Fibroblast of lung (primary cell): ENCODE measurements around the gene STPG2. TPM values are rescaled to one million over a fixed set of nuclear protein-coding genes. Genes with fewer than 3 reads are reported as not detected.
A peak's percentile ranks its signal among the peaks of the same experiment; 100 is the strongest.

Experiments used
- DNase-seq, 2 donors: peaks; one replicate each; pipeline versions ENCODE4 v3.0.0 to v3.0.0-alpha.2; 2010; ENCODE audit warnings: low read depth in 2 of 2
- H2AFZ ChIP-seq: 2 replicates; pipeline ENCODE4 v1.5.1; 2012; ENCODE audit warnings: low read length, control low read depth, inconsistent platforms
- H3K27ac ChIP-seq: 2 replicates; pipeline ENCODE4 v1.5.1; 2011; ENCODE audit warnings: low read length, control low read depth; ENCODE audit not compliant: insufficient read depth
- H3K27me3 ChIP-seq: 2 replicates; pipeline ENCODE4 v1.5.1; 2011; ENCODE audit warnings: mild to moderate bottlenecking, low read length; ENCODE audit not compliant: control insufficient read depth, insufficient read depth
- H3K36me3 ChIP-seq: 2 replicates; pipeline ENCODE4 v1.5.1; 2011; ENCODE audit warnings: low read length; ENCODE audit not compliant: control insufficient read depth, insufficient read depth
- H3K4me1 ChIP-seq: 2 replicates; pipeline ENCODE4 v1.5.1; 2011; ENCODE audit warnings: low read length; ENCODE audit not compliant: control insufficient read depth, insufficient read depth; ENCODE audit errors: extremely low read depth
- H3K4me2 ChIP-seq: 2 replicates; pipeline ENCODE4 v1.5.1; 2011; ENCODE audit warnings: low read length, control low read depth; ENCODE audit not compliant: insufficient read depth; ENCODE audit errors: extremely low read depth
- H3K4me3 ChIP-seq, 4 experiments: fragments of 200-600 bp in 1 of 4; sonication (generic) in 1 of 4; replicated peaks in 1 of 4; 2 replicates each; pipeline ENCODE4 v1.5.1; 2011 to 2016; ENCODE audit warnings: low read length in 4 of 4, low read depth in 3 of 4, mild to moderate bottlenecking in 3 of 4, control low read depth in 2 of 4, inconsistent platforms in 1 of 4, mixed read lengths in 1 of 4; ENCODE audit not compliant: insufficient read depth in 1 of 4; ENCODE audit errors: control extremely low read depth in 1 of 4
- H3K79me2 ChIP-seq: 2 replicates; pipeline ENCODE4 v1.5.1; 2012; ENCODE audit warnings: mild to moderate bottlenecking, low read length, inconsistent platforms; ENCODE audit not compliant: control insufficient read depth, insufficient read depth
- H3K9ac ChIP-seq: 2 replicates; pipeline ENCODE4 v1.5.1; 2011; ENCODE audit warnings: mild to moderate bottlenecking, low read length, control low read depth; ENCODE audit not compliant: insufficient read depth
- H3K9me3 ChIP-seq: 2 replicates; pipeline ENCODE4 v1.5.1; 2012; ENCODE audit warnings: low read depth, low read length; ENCODE audit not compliant: control insufficient read depth, insufficient read depth
- H4K20me1 ChIP-seq: 2 replicates; pipeline ENCODE4 v1.5.1; 2011; ENCODE audit warnings: low read length; ENCODE audit not compliant: control insufficient read depth, insufficient read depth; ENCODE audit errors: extremely low read depth
- CTCF ChIP-seq, 2 donors: IDR thresholded peaks in 1 of 2; conservative IDR thresholded peaks in 1 of 2; 1 replicate in 1 of 2; 2 replicates in 1 of 2; pipeline ENCODE4 v1.5.1; 2011 to 2012; ENCODE audit warnings: low read length in 2 of 2, control low read depth in 1 of 2, inconsistent platforms in 1 of 2, low read depth in 1 of 2, mild to moderate bottlenecking in 1 of 2
- EZH2 ChIP-seq: IDR thresholded peaks from 2 replicates; pipeline ENCODE4 v1.5.1; 2012; ENCODE audit warnings: low read length, control low read depth, mild to moderate bottlenecking; ENCODE audit errors: missing control alignments
- polyA plus RNA-seq, 2 donors: library from polyadenylated mRNA; depleted of rRNA in 1 of 2; stranded (reverse) in 1 of 2; unstranded in 1 of 2; fragments of >200 nt; gene quantifications; 2 replicates each; pipeline ENCODE4 v1.2.1, GENCODE V29; 2011 to 2012; ENCODE audit warnings: missing spikeins in 1 of 2
- total RNA-seq: library from RNA; depleted of rRNA; stranded (reverse); fragments of >200 nt; gene quantifications from 2 replicates; pipeline ENCODE4 v1.2.1, GENCODE V29; 2014

STPG2 gene
- total and polyA plus RNA-seq, 2 donors (not counting 1 experiment from before 2014, with no cell fraction given): 0.17 TPM; not detected in 1

GRCh38 chr4:97587912-97588311 lies 555.4 kb downstream of the STPG2 start:
- Histone ChIP-seq H3K36me3 (no peaks in the 10 kb centered on the region), H3K9me3 (no peaks in the 10 kb centered on the region), H3K4me1 (no peaks in the 10 kb centered on the region), H3K9ac (no peak overlapping the region), H3K27ac (no peak overlapping the region), H3K79me2 (no peaks in the 10 kb centered on the region), H4K20me1 (no peaks in the 10 kb centered on the region), H2AFZ (no peak overlapping the region), H3K27me3 (no peaks in the 10 kb centered on the region), H3K4me2 (no peak overlapping the region), H3K4me3 (no peak overlapping the region)
- peak in 1 of 2 donors; percentile 22 for DNase-seq
- no peak for TF ChIP-seq EZH2
- TF ChIP-seq CTCF (conservative IDR thresholded peaks at IDR 0.05 in 1 of 2, IDR thresholded peaks at IDR 0.05 in 1 of 2; ENCODE audit: low read depth in 1 of 2, low read length in 2 of 2): no peak

GRCh38 chr4:97585274-97585673 lies 558.0 kb downstream of the STPG2 start:
- Histone ChIP-seq H3K36me3 (no peaks in the 10 kb centered on the region), H3K4me3 (no peak overlapping the region), H3K4me1 (no peaks in the 10 kb centered on the region), H3K4me2 (no peak overlapping the region), H3K79me2 (no peaks in the 10 kb centered on the region), H3K9me3 (no peaks in the 10 kb centered on the region), H3K27ac (no peak overlapping the region), H2AFZ (no peak overlapping the region), H3K27me3 (no peaks in the 10 kb centered on the region), H4K20me1 (no peaks in the 10 kb centered on the region), H3K9ac (no peak overlapping the region)
- no peak for DNase-seq
- TF ChIP-seq CTCF (conservative IDR thresholded peaks at IDR 0.05 in 1 of 2, IDR thresholded peaks at IDR 0.05 in 1 of 2; ENCODE audit: low read depth in 1 of 2, low read length in 2 of 2) (no peak), EZH2 (no peak)

GRCh38 chr4:97582890-97583289 lies 560.4 kb downstream of the STPG2 start:
- H3K36me3 ChIP-seq: no peaks in the 10 kb centered on the region
- H2AFZ ChIP-seq: no peak overlapping the region
- H4K20me1 ChIP-seq: no peaks in the 10 kb centered on the region
- H3K4me3 ChIP-seq: no peak overlapping the region
- H3K4me2 ChIP-seq: no peak overlapping the region
- TF ChIP-seq CTCF (conservative IDR thresholded peaks at IDR 0.05 in 1 of 2, IDR thresholded peaks at IDR 0.05 in 1 of 2; ENCODE audit: low read depth in 1 of 2, low read length in 2 of 2) (no peak), EZH2 (no peak)
- no peaks in the 10 kb centered on the region for H3K4me1 ChIP-seq
- H3K27ac ChIP-seq: no peak overlapping the region
- no peaks in the 10 kb centered on the region for H3K9me3 ChIP-seq
- H3K27me3 ChIP-seq: no peaks in the 10 kb centered on the region
- H3K79me2 ChIP-seq: no peaks in the 10 kb centered on the region
- no peak for DNase-seq
- no peak overlapping the region for H3K9ac ChIP-seq
